HG03460 (cell line): Measurements from ENCODE around the gene AHRR.
"Not testable (repeated sequence)": the region's sequence is repeated elsewhere in the genome, so short reads cannot be mapped to it uniquely, and the experiment has no call there.

Experiments used
- ATAC-seq: cut with Tn5 transposase; IDR thresholded peaks from one replicate; pipeline ENCODE4 v1.9.1; 2021; ENCODE audit not compliant: unreplicated experiment

AHRR gene

DNA sequence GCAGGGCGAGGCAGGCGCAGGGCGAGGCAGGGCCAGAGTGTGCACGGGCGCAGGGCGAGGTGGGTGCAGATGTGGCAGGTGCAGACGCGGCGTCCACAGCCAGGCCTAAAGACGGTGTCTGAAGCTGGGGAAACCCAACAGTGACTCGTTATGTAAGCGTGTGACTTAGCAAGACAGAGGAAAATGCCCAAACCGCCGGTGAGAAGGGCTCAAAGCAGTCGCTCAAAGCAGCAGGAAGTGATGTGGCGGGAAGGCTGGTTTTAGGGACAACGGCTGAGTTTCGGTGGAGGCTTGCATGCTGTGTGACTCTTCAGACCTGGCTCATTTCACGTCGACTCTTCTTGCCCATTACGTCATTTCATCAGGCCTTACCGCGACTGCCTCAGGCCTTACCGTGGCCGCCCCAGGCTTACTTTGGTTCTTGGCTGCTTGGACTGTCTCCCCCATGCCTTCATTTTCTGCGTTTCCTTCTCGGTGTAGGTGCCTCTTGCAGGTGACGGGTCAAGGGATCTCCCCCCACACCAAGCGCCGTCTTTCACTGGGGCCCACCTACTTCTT lies 71.0 kb downstream of the AHRR start:
- ATAC-seq, result peak; percentile 88

GRCh38 chr5:393846-394275 lies 72.3 kb downstream of the AHRR start:
- no peak for ATAC-seq

GRCh38 chr5:394671-395155 lies 73.2 kb downstream of the AHRR start:
- ATAC-seq, result no peak

DNA sequence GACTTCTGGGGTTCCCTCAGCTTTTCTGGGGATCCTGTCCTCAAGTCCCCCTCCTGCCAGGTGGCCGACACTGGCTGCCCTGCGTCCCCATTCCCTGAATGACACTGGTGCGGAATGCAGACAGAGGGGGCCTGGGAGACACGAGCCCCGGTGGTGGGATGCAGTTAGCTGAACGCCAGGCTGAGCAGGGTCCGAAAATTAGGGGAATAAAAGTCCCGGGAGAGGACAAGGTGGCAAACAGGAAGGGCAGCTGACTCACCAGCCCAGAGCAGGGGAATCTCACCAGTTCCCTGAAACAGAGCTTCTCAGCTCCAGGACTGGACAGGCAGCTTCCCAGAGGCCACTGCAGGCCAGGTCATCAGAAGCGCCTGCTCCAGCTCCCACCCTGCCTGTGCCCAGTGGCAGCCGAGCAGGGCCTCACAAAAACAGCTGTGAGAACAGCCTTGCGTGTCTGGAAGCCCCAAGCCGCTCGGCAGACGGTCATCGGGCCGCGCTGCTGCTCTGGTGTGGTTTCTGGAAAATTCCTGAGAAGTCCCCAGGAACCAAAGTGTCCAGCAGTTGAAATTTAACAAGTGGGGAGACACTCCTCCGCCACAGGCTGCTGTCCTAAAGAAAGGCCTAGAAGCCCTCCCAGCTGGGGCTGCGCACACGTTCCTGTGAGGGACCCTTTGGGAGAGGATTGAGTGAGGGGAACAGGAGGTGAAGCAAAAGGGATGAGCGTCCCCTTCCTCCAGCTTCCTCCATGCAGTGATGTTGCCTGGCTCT lies 73.8 kb downstream of the AHRR start:
- no peak for ATAC-seq

GRCh38 chr5:395921-396530 lies 74.5 kb downstream of the AHRR start:
- no peak for ATAC-seq

- ATAC-seq, result no peak
Observed at GRCh38 chr5:396531-396961, 75.0 kb downstream of the AHRR start.

DNA sequence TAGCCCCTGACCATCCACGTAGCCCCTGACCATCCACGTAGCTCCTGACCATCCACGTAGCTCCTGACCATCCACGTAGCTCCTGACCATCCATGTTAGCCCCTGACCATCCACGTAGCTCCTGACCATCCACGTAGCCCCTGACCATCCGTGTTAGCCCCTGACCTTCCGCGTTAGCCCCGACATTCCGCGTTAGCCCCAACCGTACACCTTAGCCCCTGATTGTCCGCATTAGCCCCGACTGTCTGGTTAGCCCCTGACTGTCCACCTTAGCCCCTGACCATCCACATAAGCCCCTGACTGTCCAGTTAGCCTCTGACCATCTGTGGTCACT lies 76.6 kb downstream of the AHRR start:
- ATAC-seq, result not testable (repeated sequence)

DNA sequence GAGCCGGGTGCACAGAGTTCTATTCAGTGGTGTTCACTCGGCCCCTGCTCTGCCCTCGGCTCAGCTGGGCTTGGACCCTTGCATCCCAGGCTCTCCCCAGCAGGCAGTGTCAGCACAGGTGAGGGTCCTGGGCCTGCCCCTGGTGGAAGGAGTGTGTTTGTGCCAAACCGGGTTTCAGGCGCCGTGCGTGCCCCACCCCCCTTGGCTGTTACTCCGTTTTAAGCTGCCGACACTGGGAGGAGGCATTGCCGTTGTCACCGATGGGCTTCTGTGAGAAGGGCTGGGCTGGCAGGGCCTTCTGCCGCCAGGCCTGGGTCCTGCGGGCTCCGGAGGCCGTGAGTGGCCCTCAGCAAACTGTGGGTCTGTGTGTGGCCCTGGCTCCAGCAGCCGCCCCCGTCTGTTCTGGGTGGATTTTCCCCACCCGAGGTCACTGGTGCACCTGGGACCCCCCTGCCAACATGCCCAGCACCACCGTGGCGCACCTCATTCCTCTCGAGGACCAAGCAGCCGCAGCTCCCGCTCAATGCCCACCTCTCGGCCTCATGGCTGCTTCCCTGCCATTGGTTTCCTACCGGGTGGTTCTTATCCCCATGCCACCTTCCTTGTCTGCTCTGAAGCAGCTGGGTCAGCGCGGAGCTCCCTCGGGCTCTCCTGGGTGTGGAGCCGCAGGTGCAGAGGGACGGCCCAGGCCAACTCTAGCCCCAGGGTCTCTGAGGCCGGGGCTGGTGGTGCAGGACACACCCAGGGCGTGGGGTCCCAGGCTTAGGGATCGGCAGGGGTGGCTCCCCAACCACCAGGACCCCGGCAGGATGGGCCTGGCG lies 77.2 kb downstream of the AHRR start:
- no peak for ATAC-seq

DNA sequence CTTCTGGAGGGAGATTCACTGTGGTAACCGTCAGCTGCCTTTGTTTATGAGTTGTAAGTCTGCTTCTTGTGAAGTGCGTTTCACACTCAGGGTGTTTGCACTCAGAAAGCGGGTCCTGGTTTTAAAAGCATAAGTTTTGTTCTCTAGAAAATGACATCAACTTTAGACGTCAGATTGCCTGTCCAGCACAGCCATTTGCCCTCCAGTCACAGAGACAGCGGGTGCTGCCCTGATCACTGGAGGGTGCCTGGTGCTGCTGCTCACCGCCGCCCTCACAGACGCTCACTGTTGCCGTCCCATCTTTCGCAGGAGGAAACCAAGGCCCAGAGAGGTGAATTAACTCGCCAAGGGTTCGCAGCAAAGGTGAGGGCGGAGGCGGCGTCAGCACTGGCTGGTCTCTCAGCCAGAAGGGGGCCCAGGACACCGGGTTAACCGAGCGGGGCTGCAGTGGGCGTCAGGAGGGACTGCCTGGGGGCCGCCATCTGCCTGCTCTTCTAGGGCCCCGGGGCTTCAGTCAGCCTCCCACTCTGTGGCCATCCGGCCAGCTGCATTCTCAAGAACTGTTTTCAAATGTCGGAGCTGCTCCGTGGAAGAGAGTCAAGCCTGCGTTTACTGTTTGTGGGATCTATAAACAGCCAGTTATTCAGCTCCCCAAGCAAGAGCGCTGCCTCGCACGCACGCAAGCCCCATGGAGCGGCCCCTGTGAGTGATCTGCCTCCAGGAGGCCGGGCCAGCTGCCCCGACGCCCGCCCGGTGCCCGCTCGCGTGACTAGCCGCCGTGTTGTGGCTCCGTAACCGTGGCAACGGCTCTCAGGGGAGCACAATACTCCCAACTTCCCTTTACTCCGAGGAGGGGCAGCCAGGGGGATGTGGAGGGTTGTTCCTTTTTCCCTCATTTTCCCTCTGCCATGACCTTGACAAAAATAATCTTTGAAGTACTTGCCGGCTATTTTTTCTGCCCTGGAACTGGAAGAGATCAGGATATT lies 78.1 kb downstream of the AHRR start:
- ATAC-seq, result peak; percentile 65

GRCh38 chr5:400282-401145 lies 79.0 kb downstream of the AHRR start:
- ATAC-seq, result peak; percentile 9

DNA sequence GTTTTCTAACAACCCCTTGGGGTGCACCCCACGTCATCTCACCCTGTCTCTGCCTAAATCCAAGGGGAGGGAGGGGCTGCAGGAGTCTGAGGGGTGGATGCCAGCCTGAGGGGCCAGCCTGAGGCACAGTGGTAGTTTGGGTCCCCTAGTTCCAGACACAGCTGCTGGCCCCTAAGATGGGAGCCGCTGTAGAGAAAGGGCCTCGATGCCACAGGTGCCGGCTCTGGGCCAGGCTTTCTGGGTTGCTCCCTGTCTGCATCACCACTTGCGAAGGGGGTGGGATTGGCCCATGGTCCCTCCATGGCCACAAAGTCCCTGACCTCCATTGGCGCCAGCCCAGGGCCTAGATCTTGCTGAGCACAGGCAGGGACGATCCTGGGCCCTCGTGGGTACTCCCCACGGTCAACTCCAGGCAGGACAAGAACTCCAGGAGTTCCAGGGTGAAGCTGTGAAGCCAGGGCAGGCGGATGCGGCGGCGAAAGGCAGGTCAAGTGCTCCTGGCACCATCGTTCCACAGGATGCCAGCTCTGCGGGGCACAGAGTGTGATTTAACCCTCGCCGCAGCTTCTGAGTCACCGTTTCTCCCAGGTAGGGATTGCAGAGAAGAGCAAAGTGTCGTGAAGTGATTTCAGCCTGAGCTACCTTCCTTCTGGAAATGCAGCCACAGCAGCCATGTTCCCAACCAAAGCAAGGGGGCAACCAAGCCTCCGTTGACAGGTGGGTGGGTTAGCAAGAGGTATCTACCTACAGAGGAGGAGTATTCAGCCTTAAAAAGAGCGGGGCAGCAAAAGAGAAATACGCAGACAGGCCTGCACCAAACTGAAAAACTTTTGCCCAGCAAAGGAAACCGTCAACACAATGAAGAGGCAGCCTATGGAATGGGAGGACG lies 79.9 kb downstream of the AHRR start:
- no peak for ATAC-seq

DNA sequence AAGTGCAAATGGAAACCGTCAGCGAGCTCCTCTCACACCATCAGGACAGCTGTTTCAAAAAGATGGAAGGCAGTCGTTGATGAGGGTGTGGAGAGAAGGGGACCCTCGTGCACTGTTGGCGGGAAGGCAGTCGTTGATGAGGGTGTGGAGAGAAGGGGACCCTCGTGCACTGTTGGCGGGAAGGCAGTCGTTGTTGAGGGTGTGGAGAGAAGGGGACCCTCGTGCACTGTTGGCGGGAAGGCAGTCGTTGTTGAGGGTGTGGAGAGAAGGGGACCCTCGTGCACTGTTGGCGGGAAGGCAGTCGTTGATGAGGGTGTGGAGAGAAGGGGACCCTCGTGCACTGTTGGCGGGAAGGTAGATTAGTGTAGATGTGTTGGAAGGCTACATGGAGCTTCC lies 80.7 kb downstream of the AHRR start:
- not testable (repeated sequence) for ATAC-seq

DNA sequence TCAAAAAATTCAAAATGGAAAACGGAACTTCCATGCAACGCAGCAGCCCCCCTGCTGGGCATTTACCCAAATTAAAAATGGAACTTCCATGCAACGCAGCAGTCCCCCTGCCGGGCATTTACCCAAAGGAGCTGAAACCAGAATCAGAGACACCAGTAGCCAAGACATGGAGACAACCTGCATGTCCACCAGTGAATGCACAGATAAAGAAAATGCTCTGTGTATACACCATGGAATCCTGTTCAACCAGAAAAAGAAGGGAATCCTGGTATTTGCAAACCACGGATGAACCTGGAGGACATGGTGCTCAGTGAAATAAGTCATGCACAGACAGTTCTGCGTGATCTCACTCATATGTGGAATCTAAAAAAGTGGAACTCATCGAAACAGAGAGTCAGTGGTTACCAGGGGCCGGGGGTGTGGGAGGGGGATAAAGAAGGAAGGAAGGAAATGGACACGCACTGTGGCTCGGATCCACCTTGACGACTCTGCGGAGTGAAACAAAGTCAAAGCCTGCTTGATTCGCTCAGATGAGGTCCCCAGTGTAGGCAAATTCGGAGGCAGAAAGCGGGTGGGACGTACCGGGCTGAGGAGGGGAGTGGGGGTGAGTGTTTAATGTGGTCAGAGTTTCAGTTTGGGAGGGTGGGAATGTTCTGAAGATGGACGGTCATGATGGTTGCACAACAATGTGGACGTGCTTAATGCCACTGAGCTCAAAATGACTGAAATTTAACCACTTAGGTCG lies 81.3 kb downstream of the AHRR start:
- peak; percentile 60 for ATAC-seq

DNA sequence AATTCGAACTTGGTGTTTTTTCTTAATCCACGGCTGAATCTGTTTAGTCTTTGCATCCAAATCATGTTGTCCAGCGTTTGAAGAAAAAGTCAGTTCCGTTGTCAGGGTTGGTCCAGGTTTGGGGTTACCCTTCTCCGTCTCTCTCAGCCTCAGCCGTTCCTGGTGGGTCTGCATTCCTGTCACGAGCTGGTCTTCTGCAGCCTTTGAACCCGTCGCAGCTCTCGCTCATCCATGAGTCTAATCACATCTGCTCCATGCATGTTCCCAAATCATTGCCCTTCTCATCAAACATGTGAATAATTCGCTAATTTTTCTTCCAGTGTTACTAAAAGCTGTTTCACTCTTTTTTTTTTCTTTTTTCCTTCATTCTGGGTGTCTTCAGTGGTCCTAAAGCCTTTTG lies 82.5 kb downstream of the AHRR start:
- no peak for ATAC-seq

GRCh38 chr5:404666-405241 lies 83.2 kb downstream of the AHRR start:
- ATAC-seq, result no peak

- ATAC-seq, result no peak
Observed at GRCh38 chr5:405421-405820, 83.9 kb downstream of the AHRR start.

DNA sequence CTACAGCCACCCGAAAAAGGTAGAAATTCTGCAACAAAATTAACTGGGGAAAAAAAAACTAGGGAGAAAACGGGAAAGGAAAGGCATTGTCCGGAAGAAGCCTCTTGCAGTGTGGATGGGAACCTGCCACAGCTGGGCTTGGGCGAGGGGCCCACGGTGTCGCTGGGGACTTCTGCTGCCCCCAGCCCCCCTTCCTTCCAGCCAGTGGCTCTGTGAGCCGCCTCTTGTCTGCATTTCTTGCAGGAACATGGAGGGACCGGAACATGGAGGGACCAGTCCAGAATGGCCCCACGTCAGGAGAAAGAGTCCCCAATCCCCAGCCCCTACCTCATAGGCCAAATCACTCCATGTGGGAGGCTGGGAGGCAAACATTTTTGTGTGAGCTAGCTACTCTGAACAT lies 84.5 kb downstream of the AHRR start:
- no peak for ATAC-seq
